SKM-1 treated with dmso at 0.1 percent for 144 hours (cell line): Measurements from ENCODE around the gene PSRC1.
"Not testable (repeated sequence)": the region's sequence is repeated elsewhere in the genome, so short reads cannot be mapped to it uniquely, and the experiment has no call there.

ENCODE experiments used
- DNase-seq: peaks from one replicate; lab custom pipeline; 2025; ENCODE audit not compliant: unreplicated experiment; lab: John Stamatoyannopoulos, UW

PSRC1 gene

GRCh38 chr1:109282952-109283747, at the start of gene PSRC1:
TSS of gene PSRC1 (minus strand) at chr1:109283145.
- DNase-seq: peak; percentile 86

GRCh38 chr1:109331113-109331512, 48.2 kb upstream of the PSRC1 start:
- DNase-seq: no peak

- no peak for DNase-seq
These were observed 44.3 kb upstream of the PSRC1 start for GRCh38 chr1:109327285-109327684.

- no peak for DNase-seq
These were observed 40.0 kb upstream of the PSRC1 start for GRCh38 chr1:109322974-109323373.

- DNase-seq: no peak
These were observed 36.2 kb upstream of the PSRC1 start for GRCh38 chr1:109319114-109319513.

GRCh38 chr1:109316506-109316905, 33.6 kb upstream of the PSRC1 start:
- no peak for DNase-seq

GRCh38 chr1:109315288-109315687, 32.3 kb upstream of the PSRC1 start:
- DNase-seq: no peak

GRCh38 chr1:109314795-109315194, 31.9 kb upstream of the PSRC1 start:
- no peak for DNase-seq

GRCh38 chr1:109312978-109313775, 30.2 kb upstream of the PSRC1 start:
- DNase-seq: no peak

- DNase-seq: no peak
These were observed 29.3 kb upstream of the PSRC1 start for GRCh38 chr1:109312246-109312645.

GRCh38 chr1:109309347-109309746, 26.4 kb upstream of the PSRC1 start:
- no peak for DNase-seq

- peak; percentile 16 for DNase-seq
These were observed 24.5 kb upstream of the PSRC1 start for GRCh38 chr1:109307274-109308021.

GRCh38 chr1:109306832-109307273, 23.9 kb upstream of the PSRC1 start, which contains the start of gene MYBPHL:
TSS of gene MYBPHL (minus strand) at chr1:109307011. CDS start at chr1:109306991, 20 bp downstream.
- DNase-seq: peak; percentile 44

GRCh38 chr1:109305991-109306390, 23.0 kb upstream of the PSRC1 start:
- DNase-seq: not testable (repeated sequence)

GRCh38 chr1:109304226-109304920, 21.4 kb upstream of the PSRC1 start:
- DNase-seq: no peak

GRCh38 chr1:109301874-109302273, 18.9 kb upstream of the PSRC1 start:
- DNase-seq: no peak

GRCh38 chr1:109300650-109301151, 17.8 kb upstream of the PSRC1 start:
- no peak for DNase-seq

GRCh38 chr1:109299558-109300343, 16.8 kb upstream of the PSRC1 start:
- no peak for DNase-seq

GRCh38 chr1:109298666-109299557, 16.0 kb upstream of the PSRC1 start:
- DNase-seq: no peak
